H1 (cell line): ENCODE measurements around the gene STXBP5.

Experiments used
- SUZ12 ChIP-seq: fragments of 200-600 bp; sonication (generic); IDR thresholded peaks from 2 replicates; pipeline ENCODE4 v1.6.1; 2012; ENCODE audit warnings: mild to moderate bottlenecking, inconsistent platforms, low read length, moderate library complexity, mixed read lengths
- TAF1 ChIP-seq: IDR thresholded peaks from 2 replicates; pipeline ENCODE4 v1.6.1; 2011; ENCODE audit warnings: mild to moderate bottlenecking, low read depth, low read length
- TF ChIP-seq, protein P1 (sequence below): IDR thresholded peaks from 2 replicates; pipeline ENCODE4 v1.6.1; 2012; ENCODE audit warnings: inconsistent platforms

- TF ChIP-seq, protein P1, sequence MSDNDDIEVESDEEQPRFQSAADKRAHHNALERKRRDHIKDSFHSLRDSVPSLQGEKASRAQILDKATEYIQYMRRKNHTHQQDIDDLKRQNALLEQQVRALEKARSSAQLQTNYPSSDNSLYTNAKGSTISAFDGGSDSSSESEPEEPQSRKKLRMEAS, result no peak
- TF ChIP-seq SUZ12, result no peak
- TF ChIP-seq TAF1, result no peak
Measured at GRCh38 chr6:147345902-147346301, 141.7 kb downstream of the STXBP5 start.
